T-helper 22 cell (primary cell): Measurements from ENCODE around the gene DNAH12.
"Not testable (repeated sequence)": the region's sequence is repeated elsewhere in the genome, so short reads cannot be mapped to it uniquely, and the experiment has no call there.

Source experiments
- DNase-seq: peaks from one replicate; pipeline ENCODE4 v3.0.0-alpha.2; 2020; ENCODE audit warnings: low read depth

Gene DNAH12

GRCh38 chr3:57411715-57412114 lies 132.4 kb downstream of the DNAH12 start:
- no peak for DNase-seq

- DNase-seq, result no peak
These were observed 134.7 kb downstream of the DNAH12 start for GRCh38 chr3:57409471-57409870.

- no peak for DNase-seq
These were observed 141.5 kb downstream of the DNAH12 start for GRCh38 chr3:57402675-57403074.

- DNase-seq, result no peak
These were observed 146.7 kb downstream of the DNAH12 start for GRCh38 chr3:57397175-57398026.

- no peak for DNase-seq
These were observed 150.2 kb downstream of the DNAH12 start for GRCh38 chr3:57393977-57394376.

GRCh38 chr3:57391767-57392166 lies 152.4 kb downstream of the DNAH12 start:
- DNase-seq, result no peak

GRCh38 chr3:57389271-57389670 lies 154.9 kb downstream of the DNAH12 start:
- no peak for DNase-seq

GRCh38 chr3:57386307-57386706 lies 157.8 kb downstream of the DNAH12 start:
- DNase-seq, result no peak

GRCh38 chr3:57385498-57385897 lies 158.6 kb downstream of the DNAH12 start:
- no peak for DNase-seq

GRCh38 chr3:57383838-57384237 lies 160.3 kb downstream of the DNAH12 start:
- DNase-seq, result no peak

GRCh38 chr3:57383406-57383805 lies 160.7 kb downstream of the DNAH12 start:
- DNase-seq, result no peak

- no peak for DNase-seq
These were observed 161.2 kb downstream of the DNAH12 start for GRCh38 chr3:57382933-57383332.

GRCh38 chr3:57370341-57370740 lies 173.8 kb downstream of the DNAH12 start:
- no peak for DNase-seq

GRCh38 chr3:57365089-57365488 lies 179.1 kb downstream of the DNAH12 start:
- DNase-seq, result not testable (repeated sequence)

GRCh38 chr3:57356275-57356674 lies 187.9 kb downstream of the DNAH12 start:
- DNase-seq, result not testable (repeated sequence)

- DNase-seq, result no peak
These were observed 189.4 kb downstream of the DNAH12 start for GRCh38 chr3:57354768-57355167.

GRCh38 chr3:57350271-57350670 lies 193.9 kb downstream of the DNAH12 start:
- no peak for DNase-seq

- DNase-seq, result not testable (repeated sequence)
These were observed 205.0 kb downstream of the DNAH12 start for GRCh38 chr3:57339071-57339642.

GRCh38 chr3:57338272-57339070 lies 205.7 kb downstream of the DNAH12 start:
- DNase-seq, result not testable (repeated sequence)

GRCh38 chr3:57335283-57335938 lies 208.7 kb downstream of the DNAH12 start:
- DNase-seq, result no peak

- DNase-seq, result no peak
These were observed 213.0 kb downstream of the DNAH12 start for GRCh38 chr3:57331078-57331610.

GRCh38 chr3:57326498-57326897 lies 217.6 kb downstream of the DNAH12 start:
- DNase-seq, result not testable (repeated sequence)
